Gastroesophageal sphincter (tissue), 3 donors: ENCODE data around the gene ACOX1.

Source experiments
- CTCF ChIP-seq, 4 experiments: fragments of 200-600 bp in 2 of 4; fragments of 450-650 bp in 2 of 4; sonication (generic) in 1 of 4; IDR thresholded peaks; one replicate each; pipeline ENCODE4 v1.5.1; 2017 to 2019; ENCODE audit warnings: antibody characterized with exemption in 4 of 4, mild to moderate bottlenecking in 2 of 4, moderate library complexity in 2 of 4
- EP300 ChIP-seq: sonication (generic); formaldehyde crosslinking; IDR thresholded peaks from one replicate; pipeline ENCODE4 v1.6.1; 2017; ENCODE audit warnings: antibody characterized with exemption, mild to moderate bottlenecking
- POLR2A ChIP-seq, 2 donors: fragments of 450-650 bp; IDR thresholded peaks; one replicate each; pipeline ENCODE4 v1.6.1; 2017; ENCODE audit warnings: antibody characterized with exemption in 2 of 2, mild to moderate bottlenecking in 2 of 2, moderate library complexity in 1 of 2
- POLR2AphosphoS5 ChIP-seq: sonication (generic); formaldehyde crosslinking; IDR thresholded peaks from one replicate; pipeline ENCODE4 v1.6.1; 2017; ENCODE audit warnings: antibody characterized with exemption

GRCh38 chr17:75933808-75934207 lies 45.2 kb downstream of the ACOX1 start:
- no peak for TF ChIP-seq CTCF (IDR thresholded peaks at IDR 0.05)
- TF ChIP-seq POLR2A (IDR thresholded peaks at IDR 0.05) = no peak
- TF ChIP-seq POLR2AphosphoS5 = no peak
- TF ChIP-seq EP300 = no peak
